H1 (cell line): Measurements from ENCODE around the gene GPX7. TPM values are rescaled to one million over a fixed set of nuclear protein-coding genes. Genes with fewer than 3 reads are reported as not detected.

ENCODE experiments used
- CTCF ChIA-PET: fragments of 300-600 bp; sonication (Branson Sonifier 250); formaldehyde crosslinking; loops from one replicate; lab custom pipeline; 2021; ENCODE audit not compliant: partially characterized antibody; lab: Charles Lee
- POLR2A ChIA-PET: fragments of 300-600 bp; sonication (Branson Sonifier 250); formaldehyde crosslinking; loops from one replicate; lab custom pipeline; 2021; ENCODE audit warnings: inconsistent platforms; ENCODE audit not compliant: partially characterized antibody; lab: Charles Lee
- DNase-seq, 2 experiments: peaks; one replicate each; pipeline versions ENCODE4 v3.0.0 to v3.0.0-alpha.2; 2010 to 2022; ENCODE audit warnings: low spot score in 2 of 2, low read depth in 1 of 2, mixed read lengths in 1 of 2
- FAIRE-seq: peaks from 2 replicates; lab custom pipeline; 2011; peaks lifted over from hg19 to GRCh38; lab: Jason Lieb, UNC
- H2AFZ ChIP-seq: 2 replicates; pipeline ENCODE4 v1.8.1; 2012; ENCODE audit warnings: low read length, inconsistent platforms
- H2AK5ac ChIP-seq: 2 replicates; pipeline ENCODE4 v1.6.1; 2013; ENCODE audit warnings: low read depth, low read length
- H2BK120ac ChIP-seq: replicated peaks from 2 replicates; pipeline ENCODE3; 2013; ENCODE audit warnings: low read depth, low read length, inconsistent platforms
- H2BK12ac ChIP-seq: 2 replicates; pipeline ENCODE4 v1.6.1; 2013; ENCODE audit warnings: low read depth, low read length
- H2BK15ac ChIP-seq: 2 replicates; pipeline ENCODE4 v1.6.1; 2013; ENCODE audit warnings: low read length
- H2BK20ac ChIP-seq: 2 replicates; pipeline ENCODE4 v1.6.1; 2013; ENCODE audit warnings: low read length
- H2BK5ac ChIP-seq: 2 replicates; pipeline ENCODE4 v1.6.1; 2013; ENCODE audit warnings: low read depth, low read length
- H3K14ac ChIP-seq: 2 replicates; pipeline ENCODE4 v1.6.1; 2013; ENCODE audit warnings: inconsistent platforms; ENCODE audit not compliant: insufficient read length
- H3K18ac ChIP-seq: 2 replicates; pipeline ENCODE4 v1.6.1; 2013; ENCODE audit warnings: low read length; ENCODE audit errors: extremely low read depth
- H3K23ac ChIP-seq: 2 replicates; pipeline ENCODE4 v1.6.1; 2013; ENCODE audit warnings: inconsistent platforms; ENCODE audit not compliant: insufficient read length
- H3K23me2 ChIP-seq: 2 replicates; pipeline ENCODE4 v1.6.1; 2013; ENCODE audit warnings: low read depth, low read length
- H3K27ac ChIP-seq: 2 replicates; pipeline ENCODE4 v1.6.1; 2011; ENCODE audit warnings: low read depth, low read length, inconsistent platforms
- H3K27me3 ChIP-seq, 4 experiments: replicated peaks in 1 of 4; 1 replicate in 1 of 4; 2 replicates in 3 of 4; pipeline versions ENCODE4 v1.6.1 to v1.8.1; 2011 to 2013; ENCODE audit warnings: low read length in 3 of 4, mild to moderate bottlenecking in 3 of 4, inconsistent platforms in 2 of 4, mixed read lengths in 2 of 4, moderate library complexity in 1 of 4; ENCODE audit not compliant: control insufficient read depth in 3 of 4, insufficient read depth in 3 of 4; ENCODE audit errors: extremely low read depth in 1 of 4
- H3K36me3 ChIP-seq, 4 experiments: 2 replicates each; pipeline versions ENCODE4 v1.6.1 to v1.8.1; 2011 to 2013; ENCODE audit warnings: mild to moderate bottlenecking in 4 of 4, low read length in 3 of 4, moderate library complexity in 2 of 4, control low read depth in 1 of 4, inconsistent platforms in 1 of 4; ENCODE audit not compliant: insufficient read depth in 4 of 4, control insufficient read depth in 2 of 4
- H3K4ac ChIP-seq: replicated peaks from 2 replicates; pipeline ENCODE3; 2013; ENCODE audit warnings: low read length, low read depth, mixed read lengths, inconsistent platforms; ENCODE audit not compliant: insufficient read length
- H3K4me1 ChIP-seq, 4 experiments: replicated peaks in 1 of 4; 1 replicate in 1 of 4; 2 replicates in 3 of 4; pipeline versions ENCODE4 v1.6.1 to v1.8.1; 2011 to 2013; ENCODE audit warnings: low read length in 3 of 4, inconsistent platforms in 2 of 4, mixed read lengths in 1 of 4; ENCODE audit not compliant: insufficient read depth in 4 of 4, control insufficient read depth in 3 of 4
- H3K4me2 ChIP-seq, 2 experiments: 2 replicates each; pipeline versions ENCODE4 v1.6.1 to v1.8.1; 2011 to 2013; ENCODE audit warnings: low read depth in 2 of 2, low read length in 2 of 2, control low read depth in 1 of 2, inconsistent platforms in 1 of 2, mild to moderate bottlenecking in 1 of 2; ENCODE audit not compliant: insufficient read depth in 1 of 2
- H3K4me3 ChIP-seq, 4 experiments: fragments of 200-600, 300-600 bp in 1 of 4; sonication (generic), shearing (Covaris generic), sonication (Bioruptor Twin) in 1 of 4; 2 replicates each; pipeline versions ENCODE4 v1.5.1 to v1.8.1; 2011 to 2016; ENCODE audit warnings: low read length in 4 of 4, low read depth in 3 of 4, control low read depth in 2 of 4, inconsistent platforms in 2 of 4, mild to moderate bottlenecking in 2 of 4, mixed read lengths in 1 of 4, moderate library complexity in 1 of 4; ENCODE audit not compliant: insufficient read depth in 2 of 4; ENCODE audit errors: extremely low read depth in 1 of 4
- H3K56ac ChIP-seq: replicated peaks from 2 replicates; pipeline ENCODE3; 2013; ENCODE audit warnings: low read depth, mild to moderate bottlenecking, mixed read lengths, low read length, inconsistent platforms; ENCODE audit not compliant: insufficient read length
- H3K79me1 ChIP-seq: 2 replicates; pipeline ENCODE4 v1.6.1; 2013; ENCODE audit warnings: low read depth, low read length, control low read depth
- H3K79me2 ChIP-seq, 2 experiments: 2 replicates each; pipeline versions ENCODE4 v1.6.1 to v1.8.1; 2012 to 2013; ENCODE audit warnings: low read length in 2 of 2, mild to moderate bottlenecking in 2 of 2, inconsistent platforms in 1 of 2; ENCODE audit not compliant: insufficient read depth in 2 of 2, control insufficient read depth in 1 of 2
- H3K9ac ChIP-seq, 4 experiments: replicated peaks in 1 of 4; 1 replicate in 1 of 4; 2 replicates in 3 of 4; pipeline versions ENCODE4 v1.6.1 to v1.8.1; 2011 to 2013; ENCODE audit warnings: low read depth in 3 of 4, low read length in 3 of 4, control low read depth in 2 of 4, mild to moderate bottlenecking in 2 of 4, moderate library complexity in 2 of 4, inconsistent platforms in 1 of 4; ENCODE audit errors: extremely low read depth in 1 of 4
- H3K9me3 ChIP-seq, 2 experiments: 2 replicates each; pipeline versions ENCODE4 v1.6.1 to v1.8.1; 2012 to 2013; ENCODE audit warnings: mild to moderate bottlenecking in 2 of 2, moderate library complexity in 2 of 2, control low read depth in 1 of 2, inconsistent platforms in 1 of 2, low read depth in 1 of 2, low read length in 1 of 2, mixed read lengths in 1 of 2; ENCODE audit not compliant: insufficient read depth in 2 of 2
- H4K20me1 ChIP-seq, 2 experiments: replicated peaks in 1 of 2; 2 replicates each; pipeline versions ENCODE3 to v1.8.1; 2011 to 2013; ENCODE audit warnings: inconsistent platforms in 2 of 2, low read length in 2 of 2, mild to moderate bottlenecking in 1 of 2; ENCODE audit not compliant: insufficient read depth in 2 of 2, control insufficient read depth in 1 of 2
- H4K5ac ChIP-seq: 2 replicates; pipeline ENCODE4 v1.6.1; 2013; ENCODE audit warnings: low read length, low read depth, mixed read lengths, inconsistent platforms; ENCODE audit not compliant: insufficient read length
- H4K8ac ChIP-seq: 2 replicates; pipeline ENCODE4 v1.8.0; 2013; ENCODE audit warnings: mild to moderate bottlenecking, moderate library complexity, low read length, inconsistent platforms; ENCODE audit not compliant: insufficient read depth; ENCODE audit errors: extremely low read depth
- H4K91ac ChIP-seq: replicated peaks from 2 replicates; pipeline ENCODE3; 2013; ENCODE audit warnings: low read length, mixed read lengths, inconsistent platforms; ENCODE audit not compliant: insufficient read length
- CBX8 ChIP-seq: fragments of 300-800, 300-1000 bp; sonication (generic); IDR thresholded peaks from 2 replicates; pipeline ENCODE4 v1.7.1; 2016; ENCODE audit warnings: low read depth, low read length, borderline replicate concordance
- CHD2 ChIP-seq: IDR thresholded peaks from 2 replicates; pipeline ENCODE4 v1.6.1; 2012; ENCODE audit warnings: low read length, improper control_type of control experiment
- GABPA ChIP-seq: IDR thresholded peaks from 2 replicates; pipeline ENCODE4 v1.6.1; 2011; ENCODE audit warnings: mild to moderate bottlenecking, low read length, moderate library complexity, borderline replicate concordance; ENCODE audit not compliant: insufficient read depth
- JUN ChIP-seq: IDR thresholded peaks from 2 replicates; pipeline ENCODE4 v1.6.1; 2011; ENCODE audit warnings: low read depth, mild to moderate bottlenecking, improper control_type of control experiment, low read length
- JUND ChIP-seq: IDR thresholded peaks from 2 replicates; pipeline ENCODE4 v1.6.1; 2011; ENCODE audit warnings: mild to moderate bottlenecking, improper control_type of control experiment, low read length
- KDM5A ChIP-seq: fragments of 200-600 bp; IDR thresholded peaks from 2 replicates; pipeline ENCODE4 v1.7.1; 2012; ENCODE audit warnings: mild to moderate bottlenecking, low read length, inconsistent platforms, mixed read lengths
- WGBS, 2 experiments: shearing (Covaris generic) in 1 of 2; methylation state at CpG; one replicate each; pipeline versions ENCODE4 v1.1.6 to v1.1.7; 2013 to 2015; ENCODE audit warnings: low lambda C conversion rate in 2 of 2, mixed read lengths in 2 of 2, inconsistent platforms in 1 of 2, low coverage in 1 of 2, missing lambda C conversion rate in 1 of 2; ENCODE audit not compliant: insufficient replicate concordance in 2 of 2, insufficient coverage in 1 of 2, insufficient read length in 1 of 2; ENCODE audit errors: extremely low coverage in 1 of 2, missing lambda C conversion rate in 1 of 2; 5-methylcytosine and 5-hydroxymethylcytosine counted together
- polyA plus RNA-seq, 7 experiments: library from polyadenylated mRNA; depleted of rRNA in 3 of 7; stranded (reverse) in 5 of 7; unstranded in 2 of 7; fragments of >200 nt in 5 of 7; fragments of 200-250 nt in 2 of 7; gene quantifications; 1 replicate in 5 of 7; 2 replicates in 1 of 7; 4 replicates in 1 of 7; pipeline versions ENCODE4 v1.2.1 to v1.2.3, GENCODE V29; 2011 to 2013; ENCODE audit warnings: missing spikeins in 2 of 7, mixed read lengths in 2 of 7
- total RNA-seq: library from RNA; stranded (reverse); fragmentation: NEBNext Ultra II Directional; extraction: Animal tissue kit (Norgen Biotek cat#: 25700); gene quantifications from 2 replicates; pipeline ENCODE4 v1.2.1, GENCODE V29; 2021

GPX7 gene
- total and polyA plus RNA-seq, 2 of the 8 experiments (the other 6 are each of a cell fraction or from before 2014, with no cell fraction given): 13.0 to 37.5 TPM

GRCh38 chr1:52588535-52588934 is 13.6 kb upstream of the GPX7 start:
- Histone ChIP-seq H3K9me3 (no peaks in the 10 kb centered on the region), H3K36me3 (no peaks in the 10 kb centered on the region), H3K4ac (no peak overlapping the region), H3K4me3 (no peak overlapping the region), H3K18ac (no peak overlapping the region), H3K56ac (no peak overlapping the region), H4K5ac (no peak overlapping the region), H2AFZ (no peak overlapping the region), H2BK12ac (no peak overlapping the region), H3K14ac (no peak overlapping the region), H2BK5ac (no peak overlapping the region), H2AK5ac (no peak overlapping the region), H3K23me2 (no peaks in the 10 kb centered on the region), H2BK15ac (no peak overlapping the region), H3K27me3 (no peaks in the 10 kb centered on the region), H3K79me1 (no peaks in the 10 kb centered on the region), H3K9ac (no peak overlapping the region), H3K79me2 (no peaks in the 10 kb centered on the region), H4K91ac (no peak overlapping the region), H2BK120ac (no peak overlapping the region), H4K8ac (no peak overlapping the region), H4K20me1 (no peaks in the 10 kb centered on the region), H2BK20ac (no peak overlapping the region), H3K4me1 (peaks cover 0 to 7% (median 2%) of the 10 kb centered on the region in 4 experiments; a peak in 3 of 7 replicates), H3K27ac (no peak overlapping the region), H3K4me2 (no peak overlapping the region), H3K23ac (no peak overlapping the region)
- POLR2A ChIA-PET: interaction anchor here (0.7 to 1.6 kb wide), 2 partner anchors 58 to 184 kb away, joined by 3 read pairs; partner anchors contain the start of genes ORC1 and PRPF38A
- CTCF ChIA-PET: no interaction called here
- 88% methylated on average over 1 of the region's 1 CpG; no CpG with 5 or more reads in 1 of the 2 experiments for WGBS, 2 experiments
- FAIRE-seq (no peak), DNase-seq (no peak)
- TF ChIP-seq JUN (no peak), CBX8 (no peak), GABPA (no peak), JUND (no peak), CHD2 (no peak), KDM5A (no peak)
